ENCODE data around the gene BFSP1. TPM values are rescaled to one million over a fixed set of nuclear protein-coding genes. Genes with fewer than 3 reads are reported as not detected.

BFSP1 gene
- total RNA-seq, 2 donors from 2014 or later, result 9.4 to 12.0 TPM

DNA sequence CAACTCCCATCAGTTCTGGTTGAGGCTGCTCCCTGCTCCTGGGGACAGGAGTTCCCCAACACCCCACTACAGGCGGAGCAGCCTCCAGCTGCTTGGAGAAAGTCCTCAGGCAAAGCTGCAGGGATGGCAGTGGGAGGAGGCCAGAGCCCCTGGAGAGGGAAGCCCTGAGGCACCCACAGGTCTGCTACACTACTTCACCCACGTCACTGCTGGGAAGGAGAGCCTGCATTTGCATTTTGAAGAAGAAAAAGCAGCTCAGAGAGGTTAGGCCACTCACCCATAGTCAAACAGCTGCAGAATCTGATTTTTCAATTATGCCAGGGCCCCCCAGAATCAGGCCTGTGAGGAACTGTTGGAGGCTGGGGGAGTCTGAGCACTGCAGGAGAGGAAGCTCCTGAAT, 17.2 kb downstream of the BFSP1 start:
- H3K27ac Mint-ChIP-seq, result no peak overlapping the region
- WGBS, 2 experiments (ENCODE audit: insufficient coverage in 1 of 2, insufficient read length in 1 of 2), result 83 to 97% methylated on average over 1 to 2 of the region's 2 CpGs
- Histone ChIP-seq H3K9me3 (ENCODE audit: control insufficient read depth, low read length) (no peaks in the 10 kb centered on the region), H3K36me3 (ENCODE audit: control insufficient read depth, insufficient read depth, low read length) (no peaks in the 10 kb centered on the region), H3K9ac (ENCODE audit: extremely low read depth, low read length, poor library complexity, severe bottlenecking) (no peak overlapping the region), H3K27ac (ENCODE audit: low read depth, low read length) (no peak overlapping the region), H3K27me3 (ENCODE audit: control insufficient read depth, insufficient read depth, low read length, poor library complexity, severe bottlenecking) (no peaks in the 10 kb centered on the region), H3K4me3 (ENCODE audit: low read length) (no peak overlapping the region), H3K4me1 (ENCODE audit: control insufficient read depth, insufficient read depth, low read length) (no peaks in the 10 kb centered on the region)
- H3K36me3 Mint-ChIP-seq (ENCODE audit: low read depth), result peaks cover 8% of the 10 kb centered on the region
- TF ChIP-seq, protein P1, sequence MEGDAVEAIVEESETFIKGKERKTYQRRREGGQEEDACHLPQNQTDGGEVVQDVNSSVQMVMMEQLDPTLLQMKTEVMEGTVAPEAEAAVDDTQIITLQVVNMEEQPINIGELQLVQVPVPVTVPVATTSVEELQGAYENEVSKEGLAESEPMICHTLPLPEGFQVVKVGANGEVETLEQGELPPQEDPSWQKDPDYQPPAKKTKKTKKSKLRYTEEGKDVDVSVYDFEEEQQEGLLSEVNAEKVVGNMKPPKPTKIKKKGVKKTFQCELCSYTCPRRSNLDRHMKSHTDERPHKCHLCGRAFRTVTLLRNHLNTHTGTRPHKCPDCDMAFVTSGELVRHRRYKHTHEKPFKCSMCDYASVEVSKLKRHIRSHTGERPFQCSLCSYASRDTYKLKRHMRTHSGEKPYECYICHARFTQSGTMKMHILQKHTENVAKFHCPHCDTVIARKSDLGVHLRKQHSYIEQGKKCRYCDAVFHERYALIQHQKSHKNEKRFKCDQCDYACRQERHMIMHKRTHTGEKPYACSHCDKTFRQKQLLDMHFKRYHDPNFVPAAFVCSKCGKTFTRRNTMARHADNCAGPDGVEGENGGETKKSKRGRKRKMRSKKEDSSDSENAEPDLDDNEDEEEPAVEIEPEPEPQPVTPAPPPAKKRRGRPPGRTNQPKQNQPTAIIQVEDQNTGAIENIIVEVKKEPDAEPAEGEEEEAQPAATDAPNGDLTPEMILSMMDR (conservative IDR thresholded peaks at IDR 0.05), result no peak
- H3K9me3 Mint-ChIP-seq, result no peaks in the 10 kb centered on the region
- DNase-seq, result no peak
- no peak overlapping the region for H3K4me3 Mint-ChIP-seq
- H3K27me3 Mint-ChIP-seq (ENCODE audit: insufficient read depth), result no peaks in the 10 kb centered on the region
- H3K4me1 Mint-ChIP-seq, result no peaks in the 10 kb centered on the region

DNA sequence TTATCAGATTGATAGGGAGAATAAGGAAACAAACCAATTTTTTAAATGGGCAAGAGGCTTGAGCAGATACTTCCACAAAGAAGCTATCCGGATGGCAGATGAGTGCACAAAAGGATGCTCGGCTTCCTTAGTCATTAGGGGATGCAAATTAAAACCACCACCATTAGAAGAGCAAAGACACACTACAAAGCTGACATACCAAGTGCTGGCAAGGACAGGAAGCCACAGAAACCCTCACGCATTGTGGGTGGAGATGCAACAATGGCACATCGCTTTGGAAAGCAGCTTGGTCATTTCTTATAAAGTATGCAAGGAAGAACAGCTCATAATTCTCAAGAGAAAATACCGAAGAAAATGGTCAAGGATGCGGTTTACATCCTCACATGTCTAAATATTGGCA, 19.8 kb downstream of the BFSP1 start:
- no peaks in the 10 kb centered on the region for H3K4me1 Mint-ChIP-seq
- WGBS, 2 experiments (ENCODE audit: insufficient coverage in 1 of 2, insufficient read length in 1 of 2), result 88 to 100% methylated on average over 2 to 6 of the region's 6 CpGs
- no peaks in the 10 kb centered on the region for H3K9me3 Mint-ChIP-seq
- H3K27me3 ChIP-seq (ENCODE audit: control insufficient read depth, insufficient read depth, low read length, poor library complexity, severe bottlenecking), result no peaks in the 10 kb centered on the region
- no peak overlapping the region for H3K4me3 Mint-ChIP-seq
- H3K27me3 Mint-ChIP-seq (ENCODE audit: insufficient read depth), result no peaks in the 10 kb centered on the region
- no peak overlapping the region for H3K4me3 ChIP-seq (ENCODE audit: low read length)
- no peak for DNase-seq
- H3K9ac ChIP-seq (ENCODE audit: extremely low read depth, low read length, poor library complexity, severe bottlenecking), result no peak overlapping the region
- H3K36me3 ChIP-seq (ENCODE audit: control insufficient read depth, insufficient read depth, low read length), result no peaks in the 10 kb centered on the region
- H3K27ac Mint-ChIP-seq, result no peak overlapping the region
- H3K9me3 ChIP-seq (ENCODE audit: control insufficient read depth, low read length), result no peaks in the 10 kb centered on the region
- TF ChIP-seq, protein P1 (conservative IDR thresholded peaks at IDR 0.05), result no peak
- peaks cover 5% of the 10 kb centered on the region for H3K36me3 Mint-ChIP-seq (ENCODE audit: low read depth)
- H3K4me1 ChIP-seq (ENCODE audit: control insufficient read depth, insufficient read depth, low read length), result no peaks in the 10 kb centered on the region
- no peak overlapping the region for H3K27ac ChIP-seq (ENCODE audit: low read depth, low read length)

DNA sequence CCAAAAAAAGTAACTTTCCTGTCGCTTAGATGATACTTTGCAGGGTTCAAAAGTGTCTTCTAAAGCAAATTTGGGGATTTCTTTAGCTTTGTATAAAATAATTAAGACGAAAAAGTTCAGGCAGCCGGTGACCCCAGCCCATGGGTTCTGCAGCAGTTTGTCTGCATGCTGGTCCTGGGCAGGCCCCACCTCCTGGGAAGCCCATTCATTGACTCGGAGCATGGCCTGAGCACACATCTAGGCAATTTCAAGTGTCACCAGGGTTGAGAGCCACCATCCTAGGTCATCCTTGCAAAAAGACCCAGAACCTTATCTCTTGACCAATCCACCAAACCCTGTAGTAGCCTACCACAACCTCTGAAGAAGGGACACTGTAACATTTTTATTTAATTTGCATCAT, 20.6 kb downstream of the BFSP1 start:
- peaks cover 5% of the 10 kb centered on the region for H3K36me3 Mint-ChIP-seq (ENCODE audit: low read depth)
- 72 to 74% methylated on average over 4 of the region's 4 CpGs for WGBS, 2 experiments (ENCODE audit: insufficient coverage in 1 of 2, insufficient read length in 1 of 2)
- no peaks in the 10 kb centered on the region for H3K27me3 ChIP-seq (ENCODE audit: control insufficient read depth, insufficient read depth, low read length, poor library complexity, severe bottlenecking)
- no peak overlapping the region for H3K27ac Mint-ChIP-seq
- no peaks in the 10 kb centered on the region for H3K4me1 Mint-ChIP-seq
- H3K27me3 Mint-ChIP-seq (ENCODE audit: insufficient read depth), result no peaks in the 10 kb centered on the region
- H3K4me3 ChIP-seq (ENCODE audit: low read length), result no peak overlapping the region
- no peak overlapping the region for H3K4me3 Mint-ChIP-seq
- H3K9ac ChIP-seq (ENCODE audit: extremely low read depth, low read length, poor library complexity, severe bottlenecking), result no peak overlapping the region
- DNase-seq, result no peak
- no peaks in the 10 kb centered on the region for H3K4me1 ChIP-seq (ENCODE audit: control insufficient read depth, insufficient read depth, low read length)
- no peaks in the 10 kb centered on the region for H3K9me3 ChIP-seq (ENCODE audit: control insufficient read depth, low read length)
- no peak overlapping the region for H3K27ac ChIP-seq (ENCODE audit: low read depth, low read length)
- H3K9me3 Mint-ChIP-seq, result no peaks in the 10 kb centered on the region
- TF ChIP-seq, protein P1 (conservative IDR thresholded peaks at IDR 0.05), result no peak
- H3K36me3 ChIP-seq (ENCODE audit: control insufficient read depth, insufficient read depth, low read length), result no peaks in the 10 kb centered on the region

Measured in endodermal cell (in vitro differentiated cells).